HEK293 (cell line): ENCODE measurements around the gene EDA.

Experiments used
- CTCF ChIA-PET: fragments of 350-600 bp; formaldehyde crosslinking; extraction: SDS; loops from one replicate; lab custom pipeline; 2021; ENCODE audit warnings: antibody characterized with exemption; lab: Yijun Ruan, JAX
- POLR2A ChIA-PET: fragments of 300-600 bp; formaldehyde crosslinking; extraction: SDS; loops from one replicate; lab custom pipeline; 2020; ENCODE audit warnings: antibody characterized with exemption, inconsistent platforms; lab: Yijun Ruan, JAX
- H3K27ac ChIP-seq: fragments of 200-500 bp; sonication (Bioruptor generic); 2 replicates; pipeline ENCODE4 v1.5.1; 2014; ENCODE audit warnings: low read depth, low read length, control low read depth, inconsistent platforms; ENCODE audit errors: extremely low read depth
- H3K36me3 ChIP-seq, 2 experiments: fragments of 200-500 bp in 1 of 2; sonication (Bioruptor generic) in 1 of 2; 1 replicate in 1 of 2; 2 replicates in 1 of 2; pipeline ENCODE4 v1.5.1; 2014 to 2017; ENCODE audit warnings: inconsistent platforms in 2 of 2, low read length in 2 of 2; ENCODE audit not compliant: control insufficient read depth in 2 of 2, insufficient read depth in 1 of 2
- H3K4me1 ChIP-seq: fragments of 200-500 bp; sonication (Bioruptor generic); 2 replicates; pipeline ENCODE4 v1.5.1; 2014; ENCODE audit warnings: mild to moderate bottlenecking, low read length, inconsistent platforms; ENCODE audit not compliant: control insufficient read depth, insufficient read depth
- H3K4me3 ChIP-seq: 2 replicates; pipeline ENCODE4 v1.5.1; 2011; ENCODE audit warnings: low read depth, mild to moderate bottlenecking, control low read depth, low read length, moderate library complexity
- H3K9me3 ChIP-seq: fragments of 200-500 bp; sonication (Bioruptor generic); 2 replicates; pipeline ENCODE4 v1.5.1; 2014; ENCODE audit warnings: low read depth, low read length, inconsistent platforms; ENCODE audit not compliant: control insufficient read depth, insufficient read depth
- BCL11A ChIP-seq: fragments of 450-650 bp; formaldehyde crosslinking; IDR thresholded peaks from 2 replicates; pipeline ENCODE4 v1.5.1; 2016; ENCODE audit warnings: low read depth, missing biosample characterization, missing genetic modification characterization
- GFI1B ChIP-seq: fragments of 450-650 bp; formaldehyde crosslinking; IDR thresholded peaks from 2 replicates; pipeline ENCODE4 v1.5.1; 2016; ENCODE audit warnings: missing biosample characterization, missing genetic modification characterization
- REPIN1 ChIP-seq: fragments of 450-650 bp; formaldehyde crosslinking; IDR thresholded peaks from 2 replicates; pipeline ENCODE4 v1.5.1; 2017; ENCODE audit warnings: missing biosample characterization, missing genetic modification characterization, low read depth
- ZBTB21 ChIP-seq: fragments of 450-650 bp; formaldehyde crosslinking; IDR thresholded peaks from 2 replicates; pipeline ENCODE4 v1.5.1; 2017; ENCODE audit warnings: missing biosample characterization, missing genetic modification characterization
- ZFHX2 ChIP-seq: fragments of 450-650 bp; formaldehyde crosslinking; conservative IDR thresholded peaks from 2 replicates; pipeline ENCODE4 v1.5.1; 2016; ENCODE audit warnings: missing biosample characterization, missing genetic modification characterization
- ZNF311 ChIP-seq: fragments of 450-650 bp; formaldehyde crosslinking; IDR thresholded peaks from 2 replicates; pipeline ENCODE4 v1.5.1; 2017; ENCODE audit warnings: missing biosample characterization, missing genetic modification characterization, borderline replicate concordance
- ZNF473 ChIP-seq: fragments of 450-650 bp; formaldehyde crosslinking; IDR thresholded peaks from 2 replicates; pipeline ENCODE4 v1.5.1; 2017; ENCODE audit warnings: missing biosample characterization, missing genetic modification characterization
- ZNF501 ChIP-seq: fragments of 450-650 bp; formaldehyde crosslinking; IDR thresholded peaks from 2 replicates; pipeline ENCODE4 v1.5.1; 2016; ENCODE audit warnings: missing biosample characterization, missing genetic modification characterization
- ZNF558 ChIP-seq: fragments of 450-650 bp; formaldehyde crosslinking; IDR thresholded peaks from 2 replicates; pipeline ENCODE4 v1.5.1; 2016; ENCODE audit warnings: missing biosample characterization, missing genetic modification characterization
- TF ChIP-seq, protein P1 (sequence below): fragments of 450-650 bp; formaldehyde crosslinking; IDR thresholded peaks from 2 replicates; pipeline ENCODE4 v1.5.1; 2016; ENCODE audit warnings: missing biosample characterization, missing genetic modification characterization
- TF ChIP-seq, protein P2 (sequence below): fragments of 450-650 bp; formaldehyde crosslinking; IDR thresholded peaks from 2 replicates; pipeline ENCODE4 v1.5.1; 2016; ENCODE audit warnings: missing biosample characterization, missing genetic modification characterization, borderline replicate concordance
- TF ChIP-seq, protein P3 (sequence below): fragments of 450-650 bp; formaldehyde crosslinking; IDR thresholded peaks from 2 replicates; pipeline ENCODE4 v1.5.1; 2016; ENCODE audit warnings: missing biosample characterization, missing genetic modification characterization, borderline replicate concordance
- TF ChIP-seq, protein P4 (sequence below): fragments of 450-650 bp; formaldehyde crosslinking; IDR thresholded peaks from 2 replicates; pipeline ENCODE4 v1.5.1; 2016; ENCODE audit warnings: missing biosample characterization, missing genetic modification characterization, low read depth

Gene EDA

DNA sequence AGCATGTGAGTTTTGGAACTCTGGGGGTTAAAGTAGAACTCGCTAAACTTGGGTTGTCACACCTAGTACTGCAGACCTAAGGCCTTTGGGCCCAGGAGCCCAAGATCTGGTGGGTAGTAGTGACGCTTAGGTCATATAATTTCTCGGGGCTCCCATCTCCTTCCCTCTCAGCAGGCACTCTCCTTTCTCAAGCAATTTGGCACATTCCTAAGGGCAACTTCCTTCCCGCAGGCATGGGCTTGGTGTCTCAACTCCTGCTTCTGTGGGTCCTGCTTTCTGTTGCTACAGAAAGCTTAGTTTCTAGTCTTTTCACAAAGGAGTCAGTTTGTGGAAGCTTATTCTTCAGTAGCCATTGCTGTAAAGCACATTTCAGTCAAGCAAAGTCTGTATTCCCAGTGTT lies 10.4 kb upstream of the EDA start (continued):
- TF ChIP-seq, protein P1, sequence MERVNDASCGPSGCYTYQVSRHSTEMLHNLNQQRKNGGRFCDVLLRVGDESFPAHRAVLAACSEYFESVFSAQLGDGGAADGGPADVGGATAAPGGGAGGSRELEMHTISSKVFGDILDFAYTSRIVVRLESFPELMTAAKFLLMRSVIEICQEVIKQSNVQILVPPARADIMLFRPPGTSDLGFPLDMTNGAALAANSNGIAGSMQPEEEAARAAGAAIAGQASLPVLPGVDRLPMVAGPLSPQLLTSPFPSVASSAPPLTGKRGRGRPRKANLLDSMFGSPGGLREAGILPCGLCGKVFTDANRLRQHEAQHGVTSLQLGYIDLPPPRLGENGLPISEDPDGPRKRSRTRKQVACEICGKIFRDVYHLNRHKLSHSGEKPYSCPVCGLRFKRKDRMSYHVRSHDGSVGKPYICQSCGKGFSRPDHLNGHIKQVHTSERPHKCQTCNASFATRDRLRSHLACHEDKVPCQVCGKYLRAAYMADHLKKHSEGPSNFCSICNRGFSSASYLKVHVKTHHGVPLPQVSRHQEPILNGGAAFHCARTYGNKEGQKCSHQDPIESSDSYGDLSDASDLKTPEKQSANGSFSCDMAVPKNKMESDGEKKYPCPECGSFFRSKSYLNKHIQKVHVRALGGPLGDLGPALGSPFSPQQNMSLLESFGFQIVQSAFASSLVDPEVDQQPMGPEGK (tag by site-specific recombination) = no peak

DNA sequence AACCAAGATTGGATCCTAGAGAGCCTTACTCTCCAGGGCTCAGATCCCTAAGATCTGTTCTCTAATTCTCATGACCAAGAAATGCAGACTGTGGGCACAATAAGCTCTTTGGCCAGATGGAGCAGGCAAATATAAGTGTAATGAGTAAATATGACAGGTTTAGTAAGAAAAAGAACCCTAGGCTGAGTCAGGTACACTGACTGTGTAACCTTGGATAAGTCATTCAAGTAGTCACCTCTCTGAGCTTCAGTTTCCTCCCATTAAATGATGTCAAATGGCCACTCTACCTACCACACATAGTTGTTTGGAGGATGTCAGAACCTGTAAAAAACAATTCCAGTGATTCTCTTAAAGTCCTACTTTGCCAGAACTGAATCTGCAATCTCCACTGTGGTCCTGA lies 8.3 kb upstream of the EDA start:
- no peaks in the 10 kb centered on the region for H3K4me1 ChIP-seq
- H3K27ac ChIP-seq = no peak overlapping the region
- H3K36me3 ChIP-seq = no peaks in the 10 kb centered on the region
- CTCF ChIA-PET = interaction anchor here (2.1 kb wide), 1 partner anchor 11 kb away, joined by 7 read pairs; no protein-coding TSS in a partner anchor
- POLR2A ChIA-PET = no interaction called here
- H3K4me3 ChIP-seq = no peak overlapping the region
- TF ChIP-seq, protein P2, sequence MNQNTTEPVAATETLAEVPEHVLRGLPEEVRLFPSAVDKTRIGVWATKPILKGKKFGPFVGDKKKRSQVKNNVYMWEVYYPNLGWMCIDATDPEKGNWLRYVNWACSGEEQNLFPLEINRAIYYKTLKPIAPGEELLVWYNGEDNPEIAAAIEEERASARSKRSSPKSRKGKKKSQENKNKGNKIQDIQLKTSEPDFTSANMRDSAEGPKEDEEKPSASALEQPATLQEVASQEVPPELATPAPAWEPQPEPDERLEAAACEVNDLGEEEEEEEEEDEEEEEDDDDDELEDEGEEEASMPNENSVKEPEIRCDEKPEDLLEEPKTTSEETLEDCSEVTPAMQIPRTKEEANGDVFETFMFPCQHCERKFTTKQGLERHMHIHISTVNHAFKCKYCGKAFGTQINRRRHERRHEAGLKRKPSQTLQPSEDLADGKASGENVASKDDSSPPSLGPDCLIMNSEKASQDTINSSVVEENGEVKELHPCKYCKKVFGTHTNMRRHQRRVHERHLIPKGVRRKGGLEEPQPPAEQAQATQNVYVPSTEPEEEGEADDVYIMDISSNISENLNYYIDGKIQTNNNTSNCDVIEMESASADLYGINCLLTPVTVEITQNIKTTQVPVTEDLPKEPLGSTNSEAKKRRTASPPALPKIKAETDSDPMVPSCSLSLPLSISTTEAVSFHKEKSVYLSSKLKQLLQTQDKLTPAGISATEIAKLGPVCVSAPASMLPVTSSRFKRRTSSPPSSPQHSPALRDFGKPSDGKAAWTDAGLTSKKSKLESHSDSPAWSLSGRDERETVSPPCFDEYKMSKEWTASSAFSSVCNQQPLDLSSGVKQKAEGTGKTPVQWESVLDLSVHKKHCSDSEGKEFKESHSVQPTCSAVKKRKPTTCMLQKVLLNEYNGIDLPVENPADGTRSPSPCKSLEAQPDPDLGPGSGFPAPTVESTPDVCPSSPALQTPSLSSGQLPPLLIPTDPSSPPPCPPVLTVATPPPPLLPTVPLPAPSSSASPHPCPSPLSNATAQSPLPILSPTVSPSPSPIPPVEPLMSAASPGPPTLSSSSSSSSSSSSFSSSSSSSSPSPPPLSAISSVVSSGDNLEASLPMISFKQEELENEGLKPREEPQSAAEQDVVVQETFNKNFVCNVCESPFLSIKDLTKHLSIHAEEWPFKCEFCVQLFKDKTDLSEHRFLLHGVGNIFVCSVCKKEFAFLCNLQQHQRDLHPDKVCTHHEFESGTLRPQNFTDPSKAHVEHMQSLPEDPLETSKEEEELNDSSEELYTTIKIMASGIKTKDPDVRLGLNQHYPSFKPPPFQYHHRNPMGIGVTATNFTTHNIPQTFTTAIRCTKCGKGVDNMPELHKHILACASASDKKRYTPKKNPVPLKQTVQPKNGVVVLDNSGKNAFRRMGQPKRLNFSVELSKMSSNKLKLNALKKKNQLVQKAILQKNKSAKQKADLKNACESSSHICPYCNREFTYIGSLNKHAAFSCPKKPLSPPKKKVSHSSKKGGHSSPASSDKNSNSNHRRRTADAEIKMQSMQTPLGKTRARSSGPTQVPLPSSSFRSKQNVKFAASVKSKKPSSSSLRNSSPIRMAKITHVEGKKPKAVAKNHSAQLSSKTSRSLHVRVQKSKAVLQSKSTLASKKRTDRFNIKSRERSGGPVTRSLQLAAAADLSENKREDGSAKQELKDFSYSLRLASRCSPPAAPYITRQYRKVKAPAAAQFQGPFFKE (tag by site-specific recombination) = no peak
- TF ChIP-seq REPIN1 (tag by site-specific recombination) = no peak
- no peak for TF ChIP-seq ZNF558 (tag by site-specific recombination)
- no peak for TF ChIP-seq ZFHX2 (tag by site-specific recombination)
- TF ChIP-seq ZNF473 = no peak
- no peak for TF ChIP-seq ZNF311 (tag by site-specific recombination)
- no peak for TF ChIP-seq ZNF501
- TF ChIP-seq, protein P3, sequence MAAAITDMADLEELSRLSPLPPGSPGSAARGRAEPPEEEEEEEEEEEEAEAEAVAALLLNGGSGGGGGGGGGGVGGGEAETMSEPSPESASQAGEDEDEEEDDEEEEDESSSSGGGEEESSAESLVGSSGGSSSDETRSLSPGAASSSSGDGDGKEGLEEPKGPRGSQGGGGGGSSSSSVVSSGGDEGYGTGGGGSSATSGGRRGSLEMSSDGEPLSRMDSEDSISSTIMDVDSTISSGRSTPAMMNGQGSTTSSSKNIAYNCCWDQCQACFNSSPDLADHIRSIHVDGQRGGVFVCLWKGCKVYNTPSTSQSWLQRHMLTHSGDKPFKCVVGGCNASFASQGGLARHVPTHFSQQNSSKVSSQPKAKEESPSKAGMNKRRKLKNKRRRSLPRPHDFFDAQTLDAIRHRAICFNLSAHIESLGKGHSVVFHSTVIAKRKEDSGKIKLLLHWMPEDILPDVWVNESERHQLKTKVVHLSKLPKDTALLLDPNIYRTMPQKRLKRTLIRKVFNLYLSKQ (tag by site-specific recombination) = no peak
- no peak for TF ChIP-seq GFI1B (tag by site-specific recombination)
- no peak for TF ChIP-seq BCL11A (tag by site-specific recombination)
- TF ChIP-seq, protein P4, sequence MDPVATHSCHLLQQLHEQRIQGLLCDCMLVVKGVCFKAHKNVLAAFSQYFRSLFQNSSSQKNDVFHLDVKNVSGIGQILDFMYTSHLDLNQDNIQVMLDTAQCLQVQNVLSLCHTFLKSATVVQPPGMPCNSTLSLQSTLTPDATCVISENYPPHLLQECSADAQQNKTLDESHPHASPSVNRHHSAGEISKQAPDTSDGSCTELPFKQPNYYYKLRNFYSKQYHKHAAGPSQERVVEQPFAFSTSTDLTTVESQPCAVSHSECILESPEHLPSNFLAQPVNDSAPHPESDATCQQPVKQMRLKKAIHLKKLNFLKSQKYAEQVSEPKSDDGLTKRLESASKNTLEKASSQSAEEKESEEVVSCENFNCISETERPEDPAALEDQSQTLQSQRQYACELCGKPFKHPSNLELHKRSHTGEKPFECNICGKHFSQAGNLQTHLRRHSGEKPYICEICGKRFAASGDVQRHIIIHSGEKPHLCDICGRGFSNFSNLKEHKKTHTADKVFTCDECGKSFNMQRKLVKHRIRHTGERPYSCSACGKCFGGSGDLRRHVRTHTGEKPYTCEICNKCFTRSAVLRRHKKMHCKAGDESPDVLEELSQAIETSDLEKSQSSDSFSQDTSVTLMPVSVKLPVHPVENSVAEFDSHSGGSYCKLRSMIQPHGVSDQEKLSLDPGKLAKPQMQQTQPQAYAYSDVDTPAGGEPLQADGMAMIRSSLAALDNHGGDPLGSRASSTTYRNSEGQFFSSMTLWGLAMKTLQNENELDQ (tag by site-specific recombination) = no peak
- TF ChIP-seq ZBTB21 (tag by site-specific recombination) = no peak
- no peaks in the 10 kb centered on the region for H3K9me3 ChIP-seq
